DMS79 (cell line): Measurements from ENCODE around the gene RNFT2.

ENCODE experiments used
- DNase-seq: peaks from one replicate; lab custom pipeline; 2025; lab: John Stamatoyannopoulos, UW

Gene RNFT2

GRCh38 chr12:116879509-116880212, 141.5 kb downstream of the RNFT2 start:
- DNase-seq = no peak

GRCh38 chr12:116880213-116880816, 142.2 kb downstream of the RNFT2 start:
- no peak for DNase-seq

GRCh38 chr12:116880817-116881324, 142.8 kb downstream of the RNFT2 start:
- no peak for DNase-seq

GRCh38 chr12:116881325-116881876, 143.3 kb downstream of the RNFT2 start, which contains the start of gene HRK:
HRK (minus strand) TSS chr12:116881441; CDS start chr12:116881307, 134 bp downstream.
- no peak for DNase-seq

GRCh38 chr12:116881877-116882507, 143.9 kb downstream of the RNFT2 start:
- DNase-seq = no peak

GRCh38 chr12:116882742-116883141, 144.6 kb downstream of the RNFT2 start:
- DNase-seq = no peak

- no peak for DNase-seq
Observed at GRCh38 chr12:116884871-116885270, 146.8 kb downstream of the RNFT2 start.

GRCh38 chr12:116885491-116885890, 147.4 kb downstream of the RNFT2 start:
- DNase-seq = no peak

GRCh38 chr12:116887244-116887643, 149.1 kb downstream of the RNFT2 start:
- no peak for DNase-seq

- DNase-seq = no peak
Observed at GRCh38 chr12:116887897-116888296, 149.8 kb downstream of the RNFT2 start.

- no peak for DNase-seq
Observed at GRCh38 chr12:116890330-116890729, 152.2 kb downstream of the RNFT2 start.

- no peak for DNase-seq
Observed at GRCh38 chr12:116891019-116891418, 152.9 kb downstream of the RNFT2 start.

GRCh38 chr12:116892349-116893140, 154.4 kb downstream of the RNFT2 start:
- DNase-seq = no peak

GRCh38 chr12:116894913-116895312, 156.8 kb downstream of the RNFT2 start:
- DNase-seq = no peak

- no peak for DNase-seq
Observed at GRCh38 chr12:116896411-116896924, 158.4 kb downstream of the RNFT2 start.

GRCh38 chr12:116897476-116897875, 159.4 kb downstream of the RNFT2 start:
- DNase-seq = no peak

GRCh38 chr12:116898669-116899068, 160.6 kb downstream of the RNFT2 start:
- no peak for DNase-seq

GRCh38 chr12:116901612-116902011, 163.5 kb downstream of the RNFT2 start:
- DNase-seq = no peak
